H9 (cell line): ENCODE results near the gene PSMA3. TPM values are rescaled to one million over a fixed set of nuclear protein-coding genes. Genes with fewer than 3 reads are reported as not detected.

Source experiments
- DNase-seq: peaks from one replicate; pipeline ENCODE4 v3.0.0-alpha.2; 2017
- H2AFZ ChIP-seq: one replicate; pipeline ENCODE4 v1.6.1; 2013; ENCODE audit warnings: mild to moderate bottlenecking, low read length, control low read depth, moderate library complexity
- H2AK5ac ChIP-seq: 2 replicates; pipeline ENCODE4 v1.6.1; 2013; ENCODE audit warnings: low read length, control low read depth, mixed read lengths; ENCODE audit not compliant: insufficient read length
- H2BK120ac ChIP-seq: one replicate; pipeline ENCODE4 v1.6.1; 2013; ENCODE audit warnings: low read depth, mild to moderate bottlenecking, low read length, control low read depth, inconsistent platforms; ENCODE audit not compliant: poor library complexity, severe bottlenecking
- H2BK12ac ChIP-seq: 2 replicates; pipeline ENCODE4 v1.6.1; 2013; ENCODE audit warnings: low read length, control low read depth, mixed read lengths, low read depth; ENCODE audit not compliant: insufficient read length
- H2BK15ac ChIP-seq: 2 replicates; pipeline ENCODE4 v1.6.1; 2013; ENCODE audit warnings: low read depth, low read length, control low read depth
- H2BK20ac ChIP-seq: one replicate; pipeline ENCODE4 v1.6.1; 2013; ENCODE audit warnings: low read depth, mild to moderate bottlenecking, low read length, control low read depth, inconsistent platforms; ENCODE audit not compliant: poor library complexity, severe bottlenecking
- H2BK5ac ChIP-seq: 2 replicates; pipeline ENCODE4 v1.6.1; 2013; ENCODE audit warnings: low read length, control low read depth, mixed read lengths; ENCODE audit not compliant: insufficient read length
- H3K14ac ChIP-seq: 2 replicates; pipeline ENCODE4 v1.6.1; 2013; ENCODE audit warnings: low read length, control low read depth; ENCODE audit not compliant: insufficient read depth
- H3K18ac ChIP-seq: 2 replicates; pipeline ENCODE4 v1.6.1; 2013; ENCODE audit warnings: low read depth, mild to moderate bottlenecking, mixed read lengths, low read length, control low read depth; ENCODE audit not compliant: insufficient read length
- H3K23ac ChIP-seq: 2 replicates; pipeline ENCODE4 v1.6.1; 2013; ENCODE audit warnings: low read length, control low read depth, mixed read lengths, low read depth; ENCODE audit not compliant: insufficient read length
- H3K23me2 ChIP-seq: 2 replicates; pipeline ENCODE4 v1.6.1; 2013; ENCODE audit warnings: low read depth, mild to moderate bottlenecking, mixed read lengths, low read length, control low read depth; ENCODE audit not compliant: insufficient read length, poor library complexity, severe bottlenecking
- H3K27ac ChIP-seq: 2 replicates; pipeline ENCODE4 v1.5.1; 2013; ENCODE audit warnings: low read length, control low read depth, mixed read lengths, low read depth; ENCODE audit not compliant: insufficient read length
- H3K27me3 ChIP-seq: 2 replicates; pipeline ENCODE4 v1.6.1; 2013; ENCODE audit warnings: low read length, control low read depth, inconsistent platforms; ENCODE audit not compliant: insufficient read depth
- H3K4ac ChIP-seq: 2 replicates; pipeline ENCODE4 v1.6.1; 2013; ENCODE audit warnings: low read depth, mild to moderate bottlenecking, control low read depth, inconsistent platforms, low read length, moderate library complexity
- H3K4me1 ChIP-seq: 2 replicates; pipeline ENCODE4 v1.6.1; 2013; ENCODE audit warnings: low read length, control low read depth, inconsistent platforms; ENCODE audit not compliant: insufficient read depth
- H3K4me2 ChIP-seq: 2 replicates; pipeline ENCODE4 v1.6.1; 2013; ENCODE audit warnings: low read length, control low read depth, mixed read lengths; ENCODE audit not compliant: insufficient read length, insufficient read depth
- H3K56ac ChIP-seq: 2 replicates; pipeline ENCODE4 v1.6.1; 2013; ENCODE audit warnings: low read depth, mild to moderate bottlenecking, mixed read lengths, low read length, control low read depth; ENCODE audit not compliant: insufficient read length
- H3K79me1 ChIP-seq: 2 replicates; pipeline ENCODE4 v1.6.1; 2013; ENCODE audit warnings: low read depth, mild to moderate bottlenecking, moderate library complexity, low read length, control low read depth, inconsistent platforms; ENCODE audit not compliant: insufficient read depth, poor library complexity, severe bottlenecking
- H3K79me2 ChIP-seq: 2 replicates; pipeline ENCODE4 v1.6.1; 2013; ENCODE audit warnings: low read length, control low read depth, inconsistent platforms; ENCODE audit not compliant: insufficient read depth
- H3K9ac ChIP-seq: 2 replicates; pipeline ENCODE4 v1.6.1; 2013; ENCODE audit warnings: low read length, control low read depth, mixed read lengths; ENCODE audit not compliant: insufficient read length; ENCODE audit errors: extremely low read depth
- H3K9me3 ChIP-seq: one replicate; pipeline ENCODE4 v1.6.1; 2013; ENCODE audit warnings: low read depth, low read length, inconsistent platforms; ENCODE audit not compliant: control insufficient read depth
- H3T11ph ChIP-seq: one replicate; pipeline ENCODE4 v1.6.1; 2013; ENCODE audit warnings: mild to moderate bottlenecking, low read length, control low read depth, inconsistent platforms
- H4K20me1 ChIP-seq: one replicate; pipeline ENCODE4 v1.6.1; 2013; ENCODE audit not compliant: control insufficient read depth, insufficient read length, insufficient read depth
- H4K5ac ChIP-seq: 2 replicates; pipeline ENCODE4 v1.6.1; 2013; ENCODE audit warnings: low read depth, mild to moderate bottlenecking, mixed read lengths, low read length, control low read depth; ENCODE audit not compliant: insufficient read length
- H4K8ac ChIP-seq: replicated peaks from 2 replicates; pipeline ENCODE4 v1.6.1; 2013; ENCODE audit warnings: low read length, control low read depth, mixed read lengths, low read depth; ENCODE audit not compliant: insufficient read length
- H4K91ac ChIP-seq: 2 replicates; pipeline ENCODE4 v1.6.1; 2013; ENCODE audit warnings: low read depth, mild to moderate bottlenecking, moderate library complexity, mixed read lengths, low read length, control low read depth; ENCODE audit not compliant: insufficient read length
- H3K27ac Mint-ChIP-seq, 3 experiments: 2 replicates in 2 of 3; 3 replicates in 1 of 3; pipeline ENCODE4 v1.8.0; 2020 to 2021; ENCODE audit warnings: mixed read lengths in 3 of 3, mild to moderate bottlenecking in 1 of 3, moderate library complexity in 1 of 3
- H3K27me3 Mint-ChIP-seq: 2 replicates; pipeline ENCODE4 v1.8.0; 2021; ENCODE audit warnings: low read depth, mild to moderate bottlenecking, moderate library complexity, mixed read lengths
- H3K36me3 Mint-ChIP-seq, 3 experiments: 2 replicates in 2 of 3; 3 replicates in 1 of 3; pipeline ENCODE4 v1.8.0; 2020 to 2021; ENCODE audit warnings: low read depth in 3 of 3, mixed read lengths in 3 of 3; ENCODE audit not compliant: insufficient read depth in 1 of 3
- H3K4me1 Mint-ChIP-seq, 2 experiments: 2 replicates each; pipeline ENCODE4 v1.8.0; 2020; ENCODE audit warnings: mixed read lengths in 2 of 2
- H3K4me3 Mint-ChIP-seq, 2 experiments: 2 replicates in 1 of 2; 3 replicates in 1 of 2; pipeline ENCODE4 v1.8.0; 2020 to 2021; ENCODE audit warnings: mild to moderate bottlenecking in 2 of 2, mixed read lengths in 2 of 2, moderate library complexity in 1 of 2
- H3K9me3 Mint-ChIP-seq, 2 experiments: 2 replicates in 1 of 2; 3 replicates in 1 of 2; pipeline ENCODE4 v1.8.0; 2020; ENCODE audit warnings: mild to moderate bottlenecking in 2 of 2, mixed read lengths in 2 of 2, moderate library complexity in 1 of 2
- WGBS: extraction: QIAGEN DNeasy Blood & Tissue Kit; methylation state at CpG from one replicate; pipeline ENCODE4 v1.1.7; 2013; ENCODE audit warnings: missing lambda C conversion rate, low lambda C conversion rate, mixed read lengths; ENCODE audit not compliant: insufficient read length; ENCODE audit errors: extremely low coverage; 5-methylcytosine and 5-hydroxymethylcytosine counted together
- total RNA-seq: library from RNA; stranded (reverse); gene quantifications from 2 replicates; pipeline ENCODE4 v1.2.1, GENCODE V29; 2021
- TF ChIP-seq, protein P1 (sequence below): fragments of 200-600 bp; sonication (generic); conservative IDR thresholded peaks from 3 replicates; pipeline ENCODE4 v1.8.0; 2021; ENCODE audit warnings: antibody characterized with exemption, mild to moderate bottlenecking

PSMA3 gene
- total RNA-seq, 1 experiment from 2014 or later = 342 TPM

DNA sequence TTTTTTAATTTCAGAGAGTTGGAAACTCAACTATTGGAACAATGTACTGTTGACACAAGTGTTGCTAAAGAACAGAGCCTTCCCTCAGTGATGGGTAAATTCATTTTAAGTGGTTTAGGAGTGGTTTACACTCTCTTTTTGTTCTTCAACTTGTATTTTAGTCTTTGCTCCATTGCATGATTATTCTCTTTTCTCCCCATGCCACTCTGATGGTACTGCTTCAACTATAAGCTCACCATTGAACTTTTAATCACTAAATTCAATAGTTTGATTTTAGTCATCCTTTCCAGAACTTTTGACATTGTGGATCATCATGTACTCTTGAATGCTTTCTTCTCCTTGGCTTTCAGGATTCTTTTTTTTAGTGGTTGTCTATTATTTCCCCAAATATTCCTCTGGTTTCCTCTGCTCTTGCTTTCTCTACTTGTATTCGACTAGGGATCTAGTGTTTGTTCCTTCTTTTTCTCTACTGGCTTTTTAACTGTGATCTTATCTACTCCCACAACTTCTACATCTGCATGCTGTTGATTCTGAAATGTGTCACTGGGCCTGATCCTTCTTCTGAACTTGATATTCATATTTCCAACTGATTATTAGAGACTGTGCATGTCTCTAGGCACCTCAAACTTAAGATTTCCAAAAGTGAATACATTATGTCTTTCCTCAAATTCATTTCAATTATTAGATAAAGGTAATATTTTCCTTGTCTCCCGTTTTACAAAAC lies 29.3 kb upstream of the PSMA3 start:
- H3K4me2 ChIP-seq = no peak overlapping the region
- H3T11ph ChIP-seq = no peak overlapping the region
- WGBS = no CpG with 5 or more reads among the region's 2 CpGs
- H2BK15ac ChIP-seq = no peak overlapping the region
- no peak overlapping the region for H2BK120ac ChIP-seq
- H4K8ac ChIP-seq = no peak overlapping the region
- H2BK12ac ChIP-seq = no peak overlapping the region
- no peaks in the 10 kb centered on the region for H3K9me3 ChIP-seq
- no peak overlapping the region for H4K5ac ChIP-seq
- H4K20me1 ChIP-seq = no peaks in the 10 kb centered on the region
- no peak overlapping the region for H2BK20ac ChIP-seq
- Mint-ChIP-seq H3K27ac (no peak overlapping the region), H3K27me3 (no peaks in the 10 kb centered on the region), H3K4me1 (no peaks in the 10 kb centered on the region), H3K4me3 (no peak overlapping the region), H3K9me3 (no peaks in the 10 kb centered on the region; a peak in 1 of 5 replicates), H3K36me3 (peaks cover 7 to 34% (median 20%) of the 10 kb centered on the region in 3 experiments; a peak in 6 of 7 replicates)
- no peaks in the 10 kb centered on the region for H3K23me2 ChIP-seq
- no peak overlapping the region for H3K23ac ChIP-seq
- H2AFZ ChIP-seq = no peak overlapping the region
- H3K79me1 ChIP-seq = no peaks in the 10 kb centered on the region
- no peak overlapping the region for H2AK5ac ChIP-seq
- no peak overlapping the region for H2BK5ac ChIP-seq
- no peak overlapping the region for H3K14ac ChIP-seq
- H3K27me3 ChIP-seq = no peaks in the 10 kb centered on the region
- H3K79me2 ChIP-seq = no peaks in the 10 kb centered on the region
- H3K27ac ChIP-seq = no peak overlapping the region
- DNase-seq = no peak
- no peak overlapping the region for H3K9ac ChIP-seq
- no peak overlapping the region for H3K18ac ChIP-seq
- TF ChIP-seq, protein P1, sequence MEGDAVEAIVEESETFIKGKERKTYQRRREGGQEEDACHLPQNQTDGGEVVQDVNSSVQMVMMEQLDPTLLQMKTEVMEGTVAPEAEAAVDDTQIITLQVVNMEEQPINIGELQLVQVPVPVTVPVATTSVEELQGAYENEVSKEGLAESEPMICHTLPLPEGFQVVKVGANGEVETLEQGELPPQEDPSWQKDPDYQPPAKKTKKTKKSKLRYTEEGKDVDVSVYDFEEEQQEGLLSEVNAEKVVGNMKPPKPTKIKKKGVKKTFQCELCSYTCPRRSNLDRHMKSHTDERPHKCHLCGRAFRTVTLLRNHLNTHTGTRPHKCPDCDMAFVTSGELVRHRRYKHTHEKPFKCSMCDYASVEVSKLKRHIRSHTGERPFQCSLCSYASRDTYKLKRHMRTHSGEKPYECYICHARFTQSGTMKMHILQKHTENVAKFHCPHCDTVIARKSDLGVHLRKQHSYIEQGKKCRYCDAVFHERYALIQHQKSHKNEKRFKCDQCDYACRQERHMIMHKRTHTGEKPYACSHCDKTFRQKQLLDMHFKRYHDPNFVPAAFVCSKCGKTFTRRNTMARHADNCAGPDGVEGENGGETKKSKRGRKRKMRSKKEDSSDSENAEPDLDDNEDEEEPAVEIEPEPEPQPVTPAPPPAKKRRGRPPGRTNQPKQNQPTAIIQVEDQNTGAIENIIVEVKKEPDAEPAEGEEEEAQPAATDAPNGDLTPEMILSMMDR = no peak
- no peak overlapping the region for H3K4ac ChIP-seq
- H3K56ac ChIP-seq = no peak overlapping the region
- H3K4me1 ChIP-seq = no peaks in the 10 kb centered on the region
- H4K91ac ChIP-seq = no peak overlapping the region
